Neural cell (in vitro differentiated cells): ENCODE data around the gene NIT1. TPM values are rescaled to one million over a fixed set of nuclear protein-coding genes. Genes with fewer than 3 reads are reported as not detected.

Experiments used
- H2AFZ ChIP-seq: fragments of 200-600, 300-800 bp; sonication (generic), shearing (Covaris generic); 2 replicates; pipeline ENCODE4 v1.6.0; 2014; ENCODE audit warnings: low read depth, mild to moderate bottlenecking, antibody characterized with exemption, low read length, moderate library complexity
- H3F3A ChIP-seq: fragments of 200-600 bp; shearing (Covaris generic); 2 replicates; pipeline ENCODE4 v1.6.1; 2016; ENCODE audit warnings: mild to moderate bottlenecking, moderate library complexity, mixed read lengths, antibody characterized with exemption, low read length; ENCODE audit not compliant: insufficient read depth, poor library complexity, severe bottlenecking
- H3K27ac ChIP-seq: fragments of 200-600, 300-800 bp; sonication (generic), shearing (Covaris generic); 2 replicates; pipeline ENCODE4 v1.5.1; 2014; ENCODE audit warnings: mild to moderate bottlenecking, low read length, moderate library complexity
- H3K27me3 ChIP-seq: fragments of 300-800, 200-600 bp; sonication (generic), shearing (Covaris generic); 2 replicates; pipeline ENCODE4 v1.6.0; 2014; ENCODE audit warnings: mild to moderate bottlenecking, low read depth, low read length, moderate library complexity; ENCODE audit not compliant: insufficient read depth
- H3K36me3 ChIP-seq: fragments of 300-800, 200-600 bp; sonication (generic), shearing (Covaris generic); 2 replicates; pipeline ENCODE4 v1.5.1; 2014; ENCODE audit warnings: mild to moderate bottlenecking, antibody characterized with exemption, low read length, moderate library complexity; ENCODE audit not compliant: insufficient read depth
- H3K4me2 ChIP-seq: fragments of 300-800, 200-600 bp; sonication (generic), shearing (Covaris generic); 2 replicates; pipeline ENCODE4 v1.6.0; 2014; ENCODE audit warnings: mild to moderate bottlenecking, low read length
- H3K4me3 ChIP-seq: fragments of 300-800, 200-600 bp; sonication (generic), shearing (Covaris generic); 2 replicates; pipeline ENCODE4 v1.5.1; 2014; ENCODE audit warnings: mild to moderate bottlenecking, low read length, moderate library complexity
- H3K79me2 ChIP-seq: fragments of 200-600 bp; shearing (Covaris generic); replicated peaks from 2 replicates; pipeline ENCODE4 v1.6.0; 2014; ENCODE audit warnings: mild to moderate bottlenecking, low read length, moderate library complexity; ENCODE audit not compliant: insufficient read depth
- H3K9ac ChIP-seq: fragments of 300-800, 200-600 bp; sonication (generic), shearing (Covaris generic); 2 replicates; pipeline ENCODE4 v1.6.1; 2016; ENCODE audit warnings: mild to moderate bottlenecking, low read length, mixed read lengths
- H3K9me2 ChIP-seq: fragments of 200-600 bp; shearing (Covaris generic); 2 replicates; pipeline ENCODE4 v1.6.1; 2016; ENCODE audit warnings: mild to moderate bottlenecking, low read length, mixed read lengths; ENCODE audit not compliant: insufficient read depth
- H3K9me3 ChIP-seq: fragments of 200-600, 300-800 bp; sonication (generic), shearing (Covaris generic); 2 replicates; pipeline ENCODE4 v1.6.1; 2016; ENCODE audit warnings: mild to moderate bottlenecking, mixed run types, low read length, moderate library complexity, mixed read lengths
- H4K20me1 ChIP-seq: fragments of 200-600 bp; shearing (Covaris generic); 2 replicates; pipeline ENCODE4 v1.6.1; 2016; ENCODE audit warnings: mild to moderate bottlenecking, mixed run types; ENCODE audit not compliant: insufficient read depth
- EP300 ChIP-seq: fragments of 450-650 bp; conservative IDR thresholded peaks from 2 replicates; pipeline ENCODE4 v1.6.1; 2014; ENCODE audit warnings: antibody characterized with exemption, mild to moderate bottlenecking, moderate library complexity; ENCODE audit not compliant: poor library complexity, severe bottlenecking
- EZH2 ChIP-seq: fragments of 200-600, 300-800 bp; shearing (Covaris generic), sonication (generic); IDR thresholded peaks from 2 replicates; pipeline ENCODE4 v1.6.1; 2014; ENCODE audit warnings: antibody characterized with exemption, low read length, borderline replicate concordance, mild to moderate bottlenecking; ENCODE audit not compliant: insufficient read depth, poor library complexity, severe bottlenecking
- MXI1 ChIP-seq: fragments of 450-650 bp; conservative IDR thresholded peaks from 2 replicates; pipeline ENCODE4 v1.6.1; 2014; ENCODE audit warnings: antibody characterized with exemption, mild to moderate bottlenecking; ENCODE audit not compliant: poor library complexity, severe bottlenecking
- POLR2AphosphoS5 ChIP-seq: IDR thresholded peaks from 2 replicates; pipeline ENCODE4 v1.6.1; 2012
- RAD21 ChIP-seq: fragments of 450-650 bp; conservative IDR thresholded peaks from 2 replicates; pipeline ENCODE4 v1.6.1; 2014; ENCODE audit warnings: antibody characterized with exemption, mild to moderate bottlenecking, moderate library complexity
- SMC3 ChIP-seq: fragments of 450-650 bp; conservative IDR thresholded peaks from 2 replicates; pipeline ENCODE4 v1.6.1; 2014; ENCODE audit warnings: antibody characterized with exemption, mild to moderate bottlenecking, moderate library complexity; ENCODE audit not compliant: poor library complexity
- TAF1 ChIP-seq: IDR thresholded peaks from 2 replicates; pipeline ENCODE4 v1.6.1; 2012; ENCODE audit warnings: low read depth
- polyA plus RNA-seq: library from polyadenylated mRNA; depleted of rRNA; stranded (reverse); fragments of >200 nt; gene quantifications from 2 replicates; pipeline ENCODE4 v1.2.3, GENCODE V29; 2014
- TF ChIP-seq, protein P1 (sequence below): IDR thresholded peaks from 2 replicates; pipeline ENCODE4 v1.6.1; 2012; ENCODE audit warnings: borderline replicate concordance
- TF ChIP-seq, protein P2 (sequence below): fragments of 450-650 bp; IDR thresholded peaks from 2 replicates; pipeline ENCODE4 v1.5.1; 2014; ENCODE audit warnings: antibody characterized with exemption, mild to moderate bottlenecking, moderate library complexity; ENCODE audit not compliant: poor library complexity, severe bottlenecking

NIT1 gene
- polyA plus RNA-seq, 1 donor from 2014 or later: 66.1 TPM

DNA sequence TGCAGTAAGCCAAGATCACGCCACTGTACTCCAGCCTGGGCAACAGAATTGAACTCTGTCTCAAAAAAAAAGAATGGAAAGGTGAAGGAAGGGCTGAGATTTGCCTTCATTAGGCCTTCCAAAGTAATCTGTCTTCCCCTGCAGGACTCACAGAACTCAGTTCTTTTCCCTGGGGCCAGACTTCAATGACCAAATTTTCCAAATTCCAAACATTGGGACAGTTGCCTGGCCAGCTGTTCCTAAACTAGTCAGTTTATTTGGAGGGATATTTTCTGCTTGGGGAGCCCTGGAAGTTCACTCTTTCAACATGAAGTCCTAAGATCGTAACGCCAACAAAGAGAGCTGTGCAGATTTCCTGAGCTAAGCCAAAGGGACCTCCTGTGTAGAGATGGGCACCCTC lies 20.0 kb downstream of the NIT1 start:
- Histone ChIP-seq H3K4me2 (no peak overlapping the region), H3K79me2 (no peaks in the 10 kb centered on the region), H3K9me3 (no peaks in the 10 kb centered on the region), H3K27me3 (no peaks in the 10 kb centered on the region), H3K4me3 (no peak overlapping the region), H2AFZ (no peak overlapping the region), H3K36me3 (no peaks in the 10 kb centered on the region), H3K9ac (no peak overlapping the region), H3K27ac (no peak overlapping the region), H4K20me1 (no peaks in the 10 kb centered on the region), H3K9me2 (no peaks in the 10 kb centered on the region), H3F3A (no peaks in the 10 kb centered on the region)
- TF ChIP-seq POLR2AphosphoS5 (no peak), RAD21 (no peak), MXI1 (no peak), EZH2 (no peak), SMC3 (no peak), EP300 (no peak), TAF1 (no peak)
- TF ChIP-seq, protein P1, sequence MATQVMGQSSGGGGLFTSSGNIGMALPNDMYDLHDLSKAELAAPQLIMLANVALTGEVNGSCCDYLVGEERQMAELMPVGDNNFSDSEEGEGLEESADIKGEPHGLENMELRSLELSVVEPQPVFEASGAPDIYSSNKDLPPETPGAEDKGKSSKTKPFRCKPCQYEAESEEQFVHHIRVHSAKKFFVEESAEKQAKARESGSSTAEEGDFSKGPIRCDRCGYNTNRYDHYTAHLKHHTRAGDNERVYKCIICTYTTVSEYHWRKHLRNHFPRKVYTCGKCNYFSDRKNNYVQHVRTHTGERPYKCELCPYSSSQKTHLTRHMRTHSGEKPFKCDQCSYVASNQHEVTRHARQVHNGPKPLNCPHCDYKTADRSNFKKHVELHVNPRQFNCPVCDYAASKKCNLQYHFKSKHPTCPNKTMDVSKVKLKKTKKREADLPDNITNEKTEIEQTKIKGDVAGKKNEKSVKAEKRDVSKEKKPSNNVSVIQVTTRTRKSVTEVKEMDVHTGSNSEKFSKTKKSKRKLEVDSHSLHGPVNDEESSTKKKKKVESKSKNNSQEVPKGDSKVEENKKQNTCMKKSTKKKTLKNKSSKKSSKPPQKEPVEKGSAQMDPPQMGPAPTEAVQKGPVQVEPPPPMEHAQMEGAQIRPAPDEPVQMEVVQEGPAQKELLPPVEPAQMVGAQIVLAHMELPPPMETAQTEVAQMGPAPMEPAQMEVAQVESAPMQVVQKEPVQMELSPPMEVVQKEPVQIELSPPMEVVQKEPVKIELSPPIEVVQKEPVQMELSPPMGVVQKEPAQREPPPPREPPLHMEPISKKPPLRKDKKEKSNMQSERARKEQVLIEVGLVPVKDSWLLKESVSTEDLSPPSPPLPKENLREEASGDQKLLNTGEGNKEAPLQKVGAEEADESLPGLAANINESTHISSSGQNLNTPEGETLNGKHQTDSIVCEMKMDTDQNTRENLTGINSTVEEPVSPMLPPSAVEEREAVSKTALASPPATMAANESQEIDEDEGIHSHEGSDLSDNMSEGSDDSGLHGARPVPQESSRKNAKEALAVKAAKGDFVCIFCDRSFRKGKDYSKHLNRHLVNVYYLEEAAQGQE: no peak
- TF ChIP-seq, protein P2, sequence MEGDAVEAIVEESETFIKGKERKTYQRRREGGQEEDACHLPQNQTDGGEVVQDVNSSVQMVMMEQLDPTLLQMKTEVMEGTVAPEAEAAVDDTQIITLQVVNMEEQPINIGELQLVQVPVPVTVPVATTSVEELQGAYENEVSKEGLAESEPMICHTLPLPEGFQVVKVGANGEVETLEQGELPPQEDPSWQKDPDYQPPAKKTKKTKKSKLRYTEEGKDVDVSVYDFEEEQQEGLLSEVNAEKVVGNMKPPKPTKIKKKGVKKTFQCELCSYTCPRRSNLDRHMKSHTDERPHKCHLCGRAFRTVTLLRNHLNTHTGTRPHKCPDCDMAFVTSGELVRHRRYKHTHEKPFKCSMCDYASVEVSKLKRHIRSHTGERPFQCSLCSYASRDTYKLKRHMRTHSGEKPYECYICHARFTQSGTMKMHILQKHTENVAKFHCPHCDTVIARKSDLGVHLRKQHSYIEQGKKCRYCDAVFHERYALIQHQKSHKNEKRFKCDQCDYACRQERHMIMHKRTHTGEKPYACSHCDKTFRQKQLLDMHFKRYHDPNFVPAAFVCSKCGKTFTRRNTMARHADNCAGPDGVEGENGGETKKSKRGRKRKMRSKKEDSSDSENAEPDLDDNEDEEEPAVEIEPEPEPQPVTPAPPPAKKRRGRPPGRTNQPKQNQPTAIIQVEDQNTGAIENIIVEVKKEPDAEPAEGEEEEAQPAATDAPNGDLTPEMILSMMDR: no peak

DNA sequence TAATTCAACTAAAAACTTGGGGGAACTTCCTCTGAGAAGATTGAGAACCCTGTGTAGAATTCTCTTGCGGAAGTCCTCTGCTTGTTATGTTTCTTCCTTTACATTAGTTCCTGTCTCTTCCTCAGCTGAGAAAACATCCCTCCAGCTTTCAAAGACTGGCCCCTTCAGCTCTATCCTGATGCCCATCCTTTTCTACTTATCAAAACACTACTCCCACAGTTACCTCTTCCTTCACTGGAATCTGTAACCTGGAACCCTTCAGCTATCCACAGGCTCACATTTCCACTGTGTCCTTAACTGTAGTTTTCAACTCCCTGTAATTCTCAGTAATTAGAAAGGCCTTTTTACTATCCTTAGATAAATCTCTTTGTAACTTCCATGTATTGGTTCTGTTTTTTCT lies 20.5 kb downstream of the NIT1 start:
- Histone ChIP-seq H4K20me1 (no peaks in the 10 kb centered on the region), H3K9me3 (no peaks in the 10 kb centered on the region), H2AFZ (no peak overlapping the region), H3K4me3 (no peak overlapping the region), H3K79me2 (no peaks in the 10 kb centered on the region), H3K36me3 (no peaks in the 10 kb centered on the region), H3F3A (no peaks in the 10 kb centered on the region), H3K4me2 (no peak overlapping the region), H3K27ac (no peak overlapping the region), H3K9me2 (no peaks in the 10 kb centered on the region), H3K9ac (no peak overlapping the region), H3K27me3 (no peaks in the 10 kb centered on the region)
- TF ChIP-seq RAD21: no peak
- TF ChIP-seq, protein P1: no peak
- no peak for TF ChIP-seq SMC3
- no peak for TF ChIP-seq MXI1
- TF ChIP-seq EP300: no peak
- TF ChIP-seq EZH2: no peak
- no peak for TF ChIP-seq POLR2AphosphoS5
- TF ChIP-seq, protein P2: no peak
- no peak for TF ChIP-seq TAF1
